ENCODE data around the gene GPM6B.
"Not testable (repeated sequence)": the region's sequence is repeated elsewhere in the genome, so short reads cannot be mapped to it uniquely, and the experiment has no call there.

Gene GPM6B

DNA sequence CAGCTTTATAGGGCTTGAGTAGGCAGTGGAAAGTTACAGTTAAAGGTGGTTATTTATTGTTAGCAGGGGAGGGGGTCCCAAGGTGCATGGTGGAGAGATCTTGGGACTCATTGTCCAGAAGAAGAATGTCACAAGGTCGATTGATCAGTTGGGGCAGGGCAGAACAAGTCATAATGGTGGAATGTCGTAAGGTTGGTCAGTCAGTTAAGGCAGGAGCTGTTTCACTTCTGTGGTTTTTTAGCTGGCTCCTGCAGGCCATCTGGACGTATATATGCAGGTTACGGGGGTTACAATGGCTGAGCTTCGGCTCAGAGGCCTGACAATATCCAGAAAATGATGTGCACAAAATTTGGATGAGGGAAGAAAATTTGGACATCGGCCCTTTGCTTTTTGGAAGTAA lies 75.2 kb downstream of the GPM6B start:
- no peak overlapping the region for H3K4me3 ChIP-seq (replicated peaks; ENCODE audit: low read depth, low read length)
- no peak for DNase-seq (ENCODE audit: extremely low read depth, low read depth)

DNA sequence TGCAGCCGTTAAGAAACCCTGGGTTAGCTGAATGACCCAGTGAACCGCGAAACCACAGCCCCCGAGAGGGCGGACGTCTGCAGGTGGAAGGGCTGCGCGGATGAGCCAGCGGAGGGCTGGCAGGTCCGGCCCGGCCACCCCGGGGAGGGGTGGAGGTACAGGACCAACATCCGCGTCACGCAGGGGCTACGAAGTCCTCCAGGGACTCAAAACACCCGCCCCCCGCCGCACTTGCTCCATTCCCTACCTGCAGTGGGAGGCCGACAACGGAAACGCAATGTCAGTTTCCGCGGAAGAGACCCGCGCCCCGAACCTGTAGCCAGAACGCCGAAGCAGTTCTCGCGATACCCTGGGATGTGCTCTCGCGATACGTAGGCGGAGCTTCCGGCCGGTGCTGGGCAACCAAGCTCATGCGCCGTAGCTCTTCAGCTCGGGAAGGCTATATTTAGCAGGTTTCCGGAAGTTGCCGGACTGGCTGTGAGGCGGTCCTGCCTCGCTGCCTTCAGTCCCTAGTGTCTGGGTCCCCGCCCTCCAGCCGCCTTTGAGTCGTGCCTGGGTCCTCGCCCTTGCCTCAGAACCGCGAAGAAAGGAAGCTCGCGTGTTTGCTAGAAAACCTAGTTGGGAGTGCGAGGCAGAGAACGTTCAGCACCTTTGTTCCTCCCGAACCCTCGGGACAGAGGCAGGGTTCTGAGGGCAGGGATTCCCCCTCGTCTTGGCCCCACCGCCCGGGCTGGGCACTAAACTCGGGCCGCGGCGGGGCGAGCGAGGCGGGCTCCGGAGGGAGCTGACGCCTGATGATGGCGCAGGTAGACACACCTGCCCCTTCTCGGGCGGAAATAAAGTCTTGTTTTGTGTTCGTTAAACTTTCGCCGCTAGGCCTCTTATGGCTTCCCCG lies 82.4 kb downstream of the GPM6B start, which contains the start of the genes OFD1 and TRAPPC2:
TSS of gene OFD1 (plus strand) at position 471 of the 895 bp plus-strand sequence. CDS start at position 795, 324 bp downstream.
TSS of gene TRAPPC2 (minus strand) at position 343 of the 895 bp plus-strand sequence. CDS start 14,657 bp downstream, outside the sequence.
- DNase-seq (ENCODE audit: extremely low read depth, low read depth), result peak; percentile 85
- peak within 1 kb of the TSS; percentile 81 for H3K4me3 ChIP-seq (replicated peaks; ENCODE audit: low read depth, low read length)
- TF ChIP-seq, protein P1, sequence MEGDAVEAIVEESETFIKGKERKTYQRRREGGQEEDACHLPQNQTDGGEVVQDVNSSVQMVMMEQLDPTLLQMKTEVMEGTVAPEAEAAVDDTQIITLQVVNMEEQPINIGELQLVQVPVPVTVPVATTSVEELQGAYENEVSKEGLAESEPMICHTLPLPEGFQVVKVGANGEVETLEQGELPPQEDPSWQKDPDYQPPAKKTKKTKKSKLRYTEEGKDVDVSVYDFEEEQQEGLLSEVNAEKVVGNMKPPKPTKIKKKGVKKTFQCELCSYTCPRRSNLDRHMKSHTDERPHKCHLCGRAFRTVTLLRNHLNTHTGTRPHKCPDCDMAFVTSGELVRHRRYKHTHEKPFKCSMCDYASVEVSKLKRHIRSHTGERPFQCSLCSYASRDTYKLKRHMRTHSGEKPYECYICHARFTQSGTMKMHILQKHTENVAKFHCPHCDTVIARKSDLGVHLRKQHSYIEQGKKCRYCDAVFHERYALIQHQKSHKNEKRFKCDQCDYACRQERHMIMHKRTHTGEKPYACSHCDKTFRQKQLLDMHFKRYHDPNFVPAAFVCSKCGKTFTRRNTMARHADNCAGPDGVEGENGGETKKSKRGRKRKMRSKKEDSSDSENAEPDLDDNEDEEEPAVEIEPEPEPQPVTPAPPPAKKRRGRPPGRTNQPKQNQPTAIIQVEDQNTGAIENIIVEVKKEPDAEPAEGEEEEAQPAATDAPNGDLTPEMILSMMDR (IDR thresholded peaks at IDR 0.05; ENCODE audit: low read depth, low read length, missing control alignments), result no peak

More for the DNA sequence above, 75.2 kb downstream of the GPM6B start:
- TF ChIP-seq, protein P1 (IDR thresholded peaks at IDR 0.05; ENCODE audit: low read depth, low read length, missing control alignments), result no peak

DNA sequence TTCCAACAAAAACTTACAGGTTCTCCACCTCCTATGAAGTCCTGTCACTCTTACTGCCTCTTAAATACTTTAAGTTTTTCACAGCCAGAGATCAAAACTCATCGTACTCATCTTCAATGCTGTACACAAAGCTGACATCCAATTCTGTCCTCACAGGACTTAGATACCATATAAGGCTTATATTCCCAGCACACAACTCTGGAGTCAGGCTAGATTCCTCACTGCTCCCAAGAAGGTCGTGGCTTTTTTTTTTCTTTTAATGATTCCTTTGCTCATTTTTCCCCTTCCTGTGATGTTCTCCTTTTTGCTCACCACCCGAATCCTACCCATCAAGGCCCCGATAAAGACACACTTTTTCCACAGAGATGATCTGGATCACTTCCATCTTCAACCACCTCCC lies 83.4 kb downstream of the GPM6B start:
- TF ChIP-seq, protein P1 (IDR thresholded peaks at IDR 0.05; ENCODE audit: low read depth, low read length, missing control alignments), result no peak
- no peak for DNase-seq (ENCODE audit: extremely low read depth, low read depth)
- H3K4me3 ChIP-seq (replicated peaks; ENCODE audit: low read depth, low read length), result peak overlapping the region; percentile 81

DNA sequence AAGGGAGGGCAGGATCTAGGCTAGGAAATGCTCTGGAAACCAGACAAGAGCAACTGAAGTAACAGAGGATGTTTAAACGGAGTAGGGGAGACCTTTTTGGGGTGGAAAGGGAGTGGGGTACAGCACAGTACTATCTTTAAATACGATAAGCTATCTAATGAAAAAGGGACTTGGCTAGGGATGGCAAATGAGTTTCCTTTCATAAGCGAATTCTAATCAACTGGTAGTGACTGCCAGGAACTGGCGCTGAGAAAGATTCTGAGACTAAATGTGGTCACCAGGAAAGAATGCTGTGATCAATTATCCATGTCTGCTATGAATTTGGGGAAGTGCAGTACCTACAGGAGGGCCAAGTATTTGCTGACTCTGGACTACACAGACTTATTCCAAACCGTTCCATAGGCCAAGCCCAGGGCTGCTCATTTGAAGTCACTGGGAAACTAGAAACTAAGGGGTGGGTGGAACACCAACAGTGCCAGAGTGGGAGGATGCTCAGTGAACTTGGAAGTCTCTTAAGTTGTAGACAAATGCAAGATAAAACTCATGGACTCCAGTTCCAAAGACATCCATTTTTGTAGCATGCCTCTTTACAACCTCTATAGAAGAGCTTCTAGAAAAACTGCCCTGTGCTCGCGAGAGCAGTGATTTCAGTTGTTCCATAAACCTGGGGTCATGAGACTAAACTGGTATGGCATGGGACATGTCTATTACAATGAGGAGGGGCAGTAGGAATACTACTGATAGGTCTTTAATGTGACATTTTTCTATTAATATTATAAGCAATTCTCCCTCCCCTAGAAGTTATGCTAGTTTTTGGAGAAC lies 84.4 kb downstream of the GPM6B start:
- TF ChIP-seq, protein P1 (IDR thresholded peaks at IDR 0.05; ENCODE audit: low read depth, low read length, missing control alignments), result no peak
- peak overlapping the region; percentile 81 for H3K4me3 ChIP-seq (replicated peaks; ENCODE audit: low read depth, low read length)
- no peak for DNase-seq (ENCODE audit: extremely low read depth, low read depth)

DNA sequence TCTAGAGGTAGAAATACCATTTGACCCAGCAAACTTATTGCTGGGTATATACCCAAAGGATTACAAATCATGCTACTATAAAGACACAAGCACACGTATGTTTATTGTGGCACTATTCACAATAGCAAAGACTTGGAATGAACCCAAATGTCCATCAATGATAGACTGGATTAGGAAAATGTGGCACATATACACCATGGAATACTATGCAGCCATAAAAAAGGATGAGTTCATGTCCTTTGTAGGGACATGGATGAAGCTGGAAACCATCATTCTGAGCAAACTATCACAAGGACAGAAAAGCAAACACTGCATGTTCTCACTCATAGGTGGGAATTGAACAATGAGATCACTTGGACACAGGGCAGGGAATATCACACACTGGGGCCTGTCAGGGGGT lies 86.4 kb downstream of the GPM6B start:
- not testable (repeated sequence) for H3K4me3 ChIP-seq (replicated peaks; ENCODE audit: low read depth, low read length); DNase-seq (ENCODE audit: extremely low read depth, low read depth)

DNA sequence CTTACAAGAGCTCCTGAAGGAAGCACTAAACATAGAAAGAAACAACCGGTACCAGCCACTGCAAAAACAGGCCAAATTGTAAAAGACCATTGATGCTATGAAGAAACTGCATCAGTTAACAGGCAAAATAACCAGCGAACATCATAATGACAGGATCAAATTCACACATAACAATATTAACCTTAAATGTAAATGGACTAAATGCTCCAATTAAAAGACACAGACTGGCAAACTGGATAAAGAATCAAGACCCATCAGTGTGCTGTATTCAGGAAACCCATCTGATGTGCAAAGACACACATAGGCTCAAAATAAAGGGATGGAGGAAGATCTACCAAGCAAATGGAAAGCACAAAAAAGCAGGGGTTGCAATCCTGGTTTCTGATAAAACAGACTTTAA lies 90.3 kb downstream of the GPM6B start:
- H3K4me3 ChIP-seq (replicated peaks; ENCODE audit: low read depth, low read length); DNase-seq (ENCODE audit: extremely low read depth, low read depth): not testable (repeated sequence)

DNA sequence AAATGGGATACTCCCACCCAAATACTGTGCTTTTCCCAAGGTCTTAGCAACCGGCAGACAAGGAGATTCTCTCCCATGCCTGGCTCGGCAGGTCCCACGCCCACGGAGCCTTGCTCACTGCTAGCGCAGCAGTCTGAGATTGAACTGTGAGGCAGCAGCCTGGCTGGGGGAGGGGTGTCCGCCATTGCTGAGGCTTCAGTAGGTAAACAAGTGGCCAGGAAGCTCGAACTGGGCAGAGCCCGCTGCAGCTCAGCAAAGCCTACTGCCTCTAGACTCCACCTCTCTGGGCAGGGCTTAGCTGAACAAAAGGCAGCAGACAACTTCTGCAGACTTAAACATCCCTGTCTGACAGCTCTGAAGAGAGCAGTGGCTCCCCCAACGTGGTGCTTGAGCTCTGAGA lies 92.0 kb downstream of the GPM6B start:
- not testable (repeated sequence) for DNase-seq (ENCODE audit: extremely low read depth, low read depth); H3K4me3 ChIP-seq (replicated peaks; ENCODE audit: low read depth, low read length)

DNA sequence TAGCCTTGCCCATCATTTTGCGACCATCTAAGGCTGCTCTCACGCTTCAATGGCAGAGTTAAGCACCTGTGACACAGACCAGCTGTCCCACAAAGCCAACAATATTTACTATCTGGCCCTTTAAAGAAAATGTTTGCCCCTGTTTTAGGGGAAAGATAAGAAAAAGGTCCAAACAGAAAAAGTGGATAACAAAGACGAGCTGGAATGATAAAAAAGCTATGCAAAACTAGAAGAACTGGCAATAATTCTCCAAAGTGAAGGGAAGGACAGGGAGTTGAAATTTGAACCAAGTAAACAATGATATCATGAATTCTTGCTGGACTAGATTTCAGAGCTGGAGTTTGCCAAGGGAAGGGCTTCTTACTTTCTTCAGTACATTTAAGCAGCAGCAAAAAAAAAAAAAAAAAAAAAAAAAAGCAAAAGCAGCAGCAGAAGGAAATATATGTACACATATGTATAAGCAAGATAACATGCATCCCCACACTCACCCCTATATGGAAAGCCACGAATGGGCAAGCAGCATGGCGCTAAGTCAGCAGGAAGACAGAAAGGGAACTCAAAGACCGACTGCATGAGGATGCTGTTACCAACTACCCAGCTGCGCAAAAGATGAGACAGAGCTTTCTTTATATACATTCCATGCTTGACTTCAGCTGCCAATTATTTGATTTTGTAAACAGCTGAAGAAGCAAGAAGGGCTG lies 94.9 kb downstream of the GPM6B start:
- TF ChIP-seq, protein P1 (IDR thresholded peaks at IDR 0.05; ENCODE audit: low read depth, low read length, missing control alignments), result no peak
- H3K4me3 ChIP-seq (replicated peaks; ENCODE audit: low read depth, low read length), result no peak overlapping the region
- DNase-seq (ENCODE audit: extremely low read depth, low read depth), result no peak

All from HFF-Myc (cell line).